Measurements from ENCODE around the gene NRAP.

NRAP gene

DNA sequence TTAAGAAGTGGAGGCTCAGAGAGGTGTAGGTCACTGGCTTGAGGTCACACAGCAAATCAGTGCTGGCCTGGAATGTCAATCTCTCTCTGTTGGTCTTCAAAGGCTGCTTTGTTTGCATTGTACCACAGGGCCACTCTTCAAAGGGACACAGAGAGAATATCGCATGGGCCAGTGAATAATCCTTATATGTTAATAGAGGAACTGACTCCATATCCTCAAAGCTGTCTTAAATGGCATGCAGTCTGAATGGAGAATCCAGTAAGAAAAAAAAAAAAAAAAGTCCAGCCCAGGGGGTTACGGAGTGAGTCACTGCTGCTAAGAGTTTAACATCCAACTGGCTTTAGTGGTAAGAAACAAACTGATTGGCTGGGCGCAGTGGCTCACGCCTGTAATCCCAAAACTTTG, 54.1 kb downstream of the NRAP start:
- no peak for DNase-seq (ENCODE audit: low spot score)

DNA sequence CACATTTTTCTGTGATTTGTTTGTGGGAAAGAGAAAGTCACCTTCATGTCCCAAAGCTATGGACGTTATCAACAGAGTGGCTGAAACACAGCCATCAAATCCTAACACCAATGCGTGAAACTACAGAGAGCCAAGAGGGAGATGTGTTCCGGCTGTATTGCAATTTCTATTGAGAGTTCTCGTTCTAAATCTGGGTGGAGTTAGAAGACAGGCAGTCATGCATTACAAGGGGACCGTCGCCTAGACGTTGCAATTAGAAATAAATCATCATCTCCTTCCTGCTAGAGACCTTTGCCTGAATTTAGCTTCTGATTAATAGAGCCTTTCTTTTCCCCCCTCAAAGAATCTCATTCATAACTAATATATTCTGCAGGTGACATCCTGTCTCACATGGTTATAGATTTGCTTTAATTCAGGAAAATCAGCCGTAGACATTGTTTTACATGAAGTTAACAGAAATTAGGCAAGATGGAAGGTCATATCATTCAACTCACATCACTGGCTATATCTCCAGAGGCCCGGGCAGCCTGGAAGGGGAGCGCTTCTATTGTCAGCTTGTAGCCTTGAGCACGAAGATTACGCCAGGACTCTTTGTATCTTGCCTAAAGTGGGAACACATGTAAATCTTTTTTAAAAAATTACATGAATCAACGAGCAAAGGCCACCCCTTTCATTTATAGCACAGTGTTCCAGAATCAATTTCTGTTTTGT, 58.4 kb downstream of the NRAP start:
- no peak for DNase-seq (ENCODE audit: low spot score)

DNA sequence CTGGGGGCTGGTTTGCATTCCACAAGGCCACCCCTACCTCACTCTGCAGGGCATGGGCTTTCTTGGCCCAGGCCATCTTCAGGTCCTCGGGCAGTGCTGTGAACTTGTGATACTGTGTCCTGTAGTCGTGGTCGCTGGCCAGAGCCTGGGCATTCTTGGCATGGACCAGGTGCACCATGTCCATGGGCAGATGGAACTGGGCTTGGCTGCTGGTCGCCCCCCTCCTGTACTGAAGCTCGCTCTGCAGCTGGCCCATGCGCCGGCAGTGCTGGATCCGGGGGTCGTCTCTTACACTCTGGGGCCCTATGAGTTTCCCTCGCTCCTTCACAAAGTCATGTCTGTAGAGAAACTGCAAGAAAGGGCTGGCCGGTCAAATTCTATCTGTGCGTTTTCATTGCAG, 59.3 kb downstream of the NRAP start:
- no peak for DNase-seq (ENCODE audit: low spot score)

DNA sequence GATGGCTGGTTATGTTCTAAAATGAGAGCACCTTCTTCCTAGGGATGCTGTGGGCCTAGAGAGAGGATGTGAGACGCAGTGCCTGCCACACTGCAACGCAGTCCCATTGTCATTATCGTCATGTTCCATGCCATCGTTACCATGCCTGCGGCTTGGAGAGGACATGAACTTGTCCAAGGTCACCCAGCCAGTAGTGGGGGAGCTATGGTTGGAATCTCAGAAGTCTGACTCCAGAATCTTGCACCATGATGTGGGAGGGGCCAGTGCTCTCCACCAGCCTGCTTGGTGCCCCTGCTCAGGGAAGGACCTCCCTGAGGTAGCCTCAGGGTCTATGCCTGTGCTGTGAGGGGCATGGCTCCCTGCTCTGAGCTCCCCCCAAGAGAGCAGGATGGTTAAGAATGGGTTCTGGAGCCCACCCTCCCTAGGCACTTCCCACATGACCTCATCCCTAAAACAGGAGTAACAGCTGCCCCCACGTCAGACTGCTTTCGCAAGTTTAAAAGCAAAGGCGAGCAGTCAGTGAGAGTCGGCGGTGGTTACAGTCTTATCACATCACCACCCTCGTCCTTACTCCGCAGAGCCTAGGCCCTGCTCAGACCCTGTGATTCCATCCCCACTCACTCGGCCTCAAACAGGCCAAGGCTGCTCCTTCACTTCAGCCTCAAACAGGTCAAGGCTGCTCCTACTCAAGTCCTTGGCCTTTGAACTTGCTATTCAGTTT, 60.6 kb downstream of the NRAP start:
- no peak for DNase-seq (ENCODE audit: low spot score)

DNA sequence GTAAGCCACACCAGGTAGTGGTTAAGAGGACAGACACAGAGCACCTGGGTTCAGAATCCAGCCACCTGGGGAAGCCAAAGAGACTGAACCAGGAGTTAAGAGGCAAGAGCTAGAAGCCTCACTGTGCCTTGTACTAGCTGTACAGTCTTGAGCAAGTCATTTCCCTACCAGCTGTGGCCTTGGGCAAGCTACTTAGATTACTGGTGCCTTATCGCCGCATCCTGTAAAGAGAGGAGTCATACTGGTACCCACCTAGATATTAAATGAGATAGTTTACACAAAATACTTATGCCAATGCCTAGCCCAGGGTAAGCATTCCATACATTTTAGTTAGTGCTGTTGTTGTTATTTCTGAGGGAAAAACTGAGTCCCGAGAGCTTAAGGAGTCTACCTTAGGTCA, 63.3 kb downstream of the NRAP start:
- DNase-seq (ENCODE audit: low spot score), result no peak

DNA sequence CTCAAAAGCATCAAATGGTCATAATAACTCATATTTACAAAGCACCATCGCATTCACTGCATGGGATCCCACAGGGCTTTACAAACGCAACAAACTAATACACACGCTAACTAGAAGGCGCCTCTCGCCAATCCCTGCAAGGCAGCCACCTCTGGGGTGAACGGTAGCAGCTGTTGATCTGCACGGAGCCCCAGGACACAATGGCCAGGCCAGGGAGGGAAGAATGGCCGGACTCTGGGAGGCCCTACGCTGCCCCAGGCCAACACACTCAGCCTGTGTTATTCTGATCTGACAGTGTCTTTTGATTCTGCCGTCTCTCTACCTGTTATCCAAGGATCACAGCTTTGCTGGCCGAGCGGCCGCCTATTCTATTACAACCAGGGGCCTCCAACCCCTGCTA, 69.2 kb downstream of the NRAP start:
- DNase-seq (ENCODE audit: low spot score), result no peak

DNA sequence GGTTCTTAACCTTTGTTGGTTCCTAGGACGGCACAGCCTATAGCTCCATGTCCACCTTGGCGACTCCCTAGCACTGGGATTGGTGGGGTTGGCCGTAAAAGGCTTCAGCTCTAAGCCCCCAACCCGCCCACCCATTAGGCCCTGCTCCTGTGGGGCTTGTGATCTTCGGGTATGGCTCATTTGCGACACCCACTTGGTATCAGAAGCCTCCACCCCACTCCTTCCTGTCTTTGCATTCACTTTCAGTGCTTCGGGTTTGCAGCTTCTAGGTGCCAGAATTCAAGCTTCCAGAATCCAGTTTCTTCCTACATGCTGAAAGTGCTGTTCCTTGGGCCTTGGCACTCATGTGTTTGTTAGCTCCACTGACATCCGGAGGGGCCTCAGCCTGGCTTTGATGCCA, 71.5 kb downstream of the NRAP start:
- no peak for DNase-seq (ENCODE audit: low spot score)

DNA sequence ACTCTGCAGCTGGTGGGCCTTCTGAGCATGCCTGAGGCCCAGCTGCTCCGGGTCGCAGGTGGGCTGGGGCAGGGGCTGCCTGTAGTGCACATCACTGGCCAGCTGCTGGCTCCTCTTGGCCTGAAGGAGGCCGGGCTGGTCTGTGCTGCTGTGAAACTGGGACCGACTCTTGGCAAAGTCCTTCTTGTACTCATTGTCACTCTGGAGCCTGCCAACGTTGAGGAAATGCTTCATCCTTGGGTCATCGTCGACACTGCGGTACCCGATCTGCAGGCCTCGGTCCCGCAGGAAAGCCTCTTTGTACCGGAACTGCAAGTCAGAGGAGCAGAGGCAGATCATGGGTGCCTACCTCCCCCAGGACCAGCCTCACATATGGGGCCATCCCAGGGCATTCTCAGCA, 73.3 kb downstream of the NRAP start:
- no peak for DNase-seq (ENCODE audit: low spot score)

DNA sequence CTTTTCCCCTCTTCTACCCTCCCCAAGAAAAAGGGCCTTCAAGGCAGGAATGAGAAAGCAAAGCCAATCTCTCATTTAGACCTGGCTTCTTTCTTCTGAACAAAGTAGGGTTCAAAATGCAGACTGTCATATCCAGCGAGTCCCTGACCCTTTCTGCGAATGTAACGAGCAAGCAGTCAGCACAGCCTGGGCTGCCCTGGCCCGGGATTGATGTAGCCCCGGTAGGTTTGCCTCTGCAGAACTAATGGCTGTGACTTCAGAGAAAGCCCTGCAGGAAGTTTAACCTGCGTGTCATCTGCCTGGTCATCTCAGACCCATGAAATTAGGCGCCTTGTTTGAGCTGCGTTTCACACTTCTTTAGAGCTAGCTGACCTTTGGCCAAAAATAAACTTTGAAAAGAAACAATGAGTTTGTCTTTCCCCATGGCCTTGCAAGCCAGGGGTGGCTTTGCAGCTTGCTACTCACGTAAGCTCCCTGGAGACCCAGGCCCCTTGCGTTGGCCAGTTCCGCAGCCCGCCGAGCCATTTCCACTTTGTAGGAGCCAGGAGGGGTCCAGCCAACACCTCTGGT, 74.6 kb downstream of the NRAP start:
- DNase-seq (ENCODE audit: low spot score), result no peak

DNA sequence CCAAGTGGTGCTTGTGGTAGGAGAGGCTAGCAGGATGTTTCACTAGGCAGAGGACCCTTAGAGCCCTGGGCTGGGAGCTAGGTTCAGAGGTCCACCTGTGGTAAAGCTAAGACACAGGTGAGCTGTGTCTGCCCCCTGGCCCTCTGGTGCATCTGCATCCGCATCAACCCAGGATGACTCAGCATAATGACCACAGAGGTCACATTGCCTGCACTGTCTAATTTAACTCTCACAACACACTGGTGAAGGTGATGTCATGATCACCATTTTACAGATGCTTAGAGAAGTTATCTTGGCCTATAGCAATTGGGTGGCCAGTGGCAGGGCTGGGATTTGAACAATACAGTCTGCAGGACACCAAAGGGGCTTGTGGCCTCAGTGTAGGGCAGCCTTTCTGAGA, 77.9 kb downstream of the NRAP start:
- DNase-seq (ENCODE audit: low spot score), result no peak

DNA sequence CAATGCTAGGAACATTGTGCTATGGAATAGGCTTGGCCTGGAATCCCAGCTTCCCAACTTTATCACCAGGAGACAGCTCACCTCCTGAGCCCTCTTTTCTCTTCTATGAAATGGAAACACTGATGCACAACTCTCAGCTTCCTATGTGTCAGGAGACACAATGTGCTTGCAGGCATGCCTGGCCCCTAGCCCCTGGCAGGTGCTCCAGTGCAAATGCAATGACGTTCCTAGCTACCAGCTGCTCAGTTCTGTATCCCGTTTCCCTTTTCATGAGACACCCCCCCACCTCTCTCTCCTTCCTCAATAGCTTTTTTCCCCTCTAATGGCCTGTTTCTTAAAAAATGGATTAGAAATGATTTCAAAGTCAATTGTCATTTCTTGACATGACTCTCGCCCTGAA, 80.3 kb downstream of the NRAP start:
- DNase-seq (ENCODE audit: low spot score), result no peak

DNA sequence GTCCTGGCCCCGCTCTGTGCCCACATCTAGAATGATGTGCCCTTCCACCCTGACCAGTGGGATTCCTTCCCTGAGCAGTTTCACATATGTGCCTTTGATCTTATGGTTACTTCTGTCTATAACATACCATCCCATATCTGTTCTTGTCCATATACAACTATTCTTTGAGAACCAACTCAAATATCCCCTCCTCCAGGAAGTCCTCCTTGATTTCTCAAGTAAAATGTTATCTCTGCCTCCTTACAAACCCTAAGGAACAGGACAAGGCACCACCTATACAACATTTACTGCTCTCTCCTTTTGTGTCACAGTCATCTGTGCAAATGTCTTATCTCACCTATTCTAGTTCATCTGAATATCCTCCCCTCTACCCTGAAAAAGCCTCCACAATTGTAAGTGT, 82.7 kb downstream of the NRAP start:
- DNase-seq (ENCODE audit: low spot score), result no peak

DNA sequence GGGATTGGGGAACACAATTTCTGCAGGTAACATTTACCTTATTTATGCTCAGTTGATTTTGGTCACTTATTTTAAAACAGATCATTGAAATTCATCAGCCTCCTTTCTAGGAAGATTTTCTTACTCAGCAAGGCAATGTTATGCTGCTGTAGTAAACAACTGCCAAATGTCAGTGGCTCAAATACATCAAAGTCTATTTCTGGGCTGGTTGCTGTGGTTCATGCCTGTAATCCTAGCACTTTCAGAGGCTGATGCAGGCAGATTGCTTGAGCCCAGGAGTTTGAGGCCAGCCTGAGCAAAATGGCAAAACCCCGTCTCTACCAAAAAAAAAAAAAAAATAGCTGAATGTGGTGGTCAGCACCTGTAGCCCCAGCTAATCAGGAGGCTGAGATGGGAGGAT, 85.1 kb downstream of the NRAP start:
- no peak for DNase-seq (ENCODE audit: low spot score)

DNA sequence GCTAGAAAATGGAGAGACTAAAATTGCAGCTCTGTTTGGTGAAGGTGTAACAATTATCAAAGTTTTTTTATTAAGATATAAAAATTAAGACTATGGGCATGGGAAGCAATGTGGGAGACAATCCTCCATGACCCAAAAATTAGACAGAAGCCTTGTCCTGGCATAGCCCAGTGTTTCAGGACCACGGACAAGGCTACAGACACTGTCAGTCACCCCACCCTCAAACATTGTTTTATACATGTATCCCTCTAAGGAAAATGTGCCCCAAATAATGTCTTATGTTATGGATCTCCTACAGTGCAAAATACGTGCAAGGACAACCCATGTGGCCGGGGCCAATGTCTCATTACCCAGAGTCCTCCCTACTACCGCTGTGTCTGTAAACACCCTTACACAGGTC, 87.0 kb downstream of the NRAP start:
- DNase-seq (ENCODE audit: low spot score), result no peak

DNA sequence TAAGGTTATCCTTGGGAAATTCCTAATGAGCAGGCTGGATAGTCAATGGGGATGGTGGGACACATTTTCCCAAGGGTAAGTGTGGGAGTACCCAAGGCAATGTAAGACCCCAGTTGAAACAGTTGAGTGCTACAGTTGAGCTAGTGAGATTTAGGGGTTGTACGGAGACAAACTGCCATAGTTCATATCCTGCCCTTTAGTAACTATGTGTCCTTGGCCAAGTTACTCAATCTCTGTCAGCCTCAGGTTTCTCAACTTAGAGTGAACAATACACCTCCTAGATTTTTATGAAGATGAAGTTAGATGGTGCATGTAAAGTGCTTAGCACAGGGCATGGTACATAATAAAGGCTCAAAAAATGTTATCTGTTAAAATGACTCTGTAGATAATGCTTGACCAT, 90.5 kb downstream of the NRAP start:
- DNase-seq (ENCODE audit: low spot score), result no peak

DNA sequence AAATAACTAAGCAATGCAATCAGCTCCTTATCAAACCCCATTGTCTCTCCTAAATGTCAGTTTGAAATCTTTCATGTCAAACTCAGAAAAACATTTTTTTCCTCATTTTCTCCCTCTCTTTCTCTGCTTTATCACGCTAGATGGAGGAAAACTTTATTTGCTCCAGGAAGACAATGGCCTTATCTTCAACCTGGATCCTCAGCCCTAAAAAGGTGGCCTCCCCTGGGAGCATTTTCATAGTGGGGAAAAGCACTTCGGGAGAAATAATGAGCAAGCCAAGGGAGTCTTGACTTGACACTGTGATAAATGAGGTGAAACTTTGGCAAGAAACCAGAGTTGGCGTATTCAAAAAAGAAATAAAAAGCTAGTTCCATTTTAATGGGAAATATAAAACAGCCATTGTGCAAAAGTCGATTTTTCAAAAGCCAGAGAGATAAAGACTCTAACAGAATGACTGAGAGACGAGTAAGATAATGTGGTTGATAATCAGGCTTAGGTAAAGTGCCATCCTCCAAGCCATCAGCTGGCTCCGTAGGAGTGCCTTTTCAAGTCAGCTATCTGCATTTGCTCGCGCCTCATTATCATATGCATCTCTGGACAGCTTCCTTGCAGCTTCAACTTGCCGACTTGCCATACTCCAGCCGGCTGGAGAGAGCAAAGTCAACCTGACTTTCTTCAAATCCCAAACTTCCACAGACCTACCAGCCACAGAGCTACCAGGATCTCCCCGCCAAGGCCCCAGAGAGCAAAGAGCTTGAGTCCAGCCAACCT, 91.1 kb downstream of the NRAP start:
- no peak for DNase-seq (ENCODE audit: low spot score)

DNA sequence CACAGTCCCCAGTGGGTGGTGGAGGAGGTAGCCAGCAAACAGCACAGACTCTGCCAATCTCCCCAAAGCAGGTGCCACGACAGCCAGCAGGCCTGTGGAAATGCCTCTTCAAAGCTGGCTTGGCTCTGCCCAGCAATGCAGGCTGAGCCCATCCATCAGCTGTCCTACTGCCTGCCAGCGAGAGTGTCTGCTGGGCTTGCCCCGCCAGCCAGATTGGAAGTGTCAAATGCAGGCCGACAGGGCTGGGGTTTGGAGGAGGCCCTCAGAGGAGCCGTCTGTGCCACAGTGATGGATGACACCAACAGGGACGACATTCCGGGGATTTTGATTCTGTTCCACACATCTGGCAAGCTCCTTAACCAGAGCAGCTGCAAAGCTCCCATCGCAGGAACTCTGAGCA, 94.3 kb downstream of the NRAP start:
- DNase-seq (ENCODE audit: low spot score), result no peak

DNA sequence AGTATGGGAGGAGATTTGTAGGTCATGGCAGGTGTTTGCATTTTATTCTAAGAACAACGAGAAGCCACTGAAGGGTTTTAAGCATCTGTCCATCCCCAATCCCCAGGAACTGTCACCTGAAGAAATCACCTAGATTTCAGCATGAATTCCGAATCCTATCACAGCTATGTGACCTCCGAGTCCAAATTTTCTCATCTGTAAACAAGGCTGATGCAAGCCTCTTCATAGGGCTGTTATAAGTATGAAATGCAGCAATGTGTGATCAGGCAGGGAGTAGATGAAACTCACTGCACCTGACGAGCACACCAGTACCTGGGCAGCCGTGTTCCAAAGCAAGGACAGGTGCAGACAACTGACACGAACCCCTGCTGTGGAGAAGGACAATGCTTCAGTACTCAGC, 97.0 kb downstream of the NRAP start:
- DNase-seq (ENCODE audit: low spot score), result no peak

DNA sequence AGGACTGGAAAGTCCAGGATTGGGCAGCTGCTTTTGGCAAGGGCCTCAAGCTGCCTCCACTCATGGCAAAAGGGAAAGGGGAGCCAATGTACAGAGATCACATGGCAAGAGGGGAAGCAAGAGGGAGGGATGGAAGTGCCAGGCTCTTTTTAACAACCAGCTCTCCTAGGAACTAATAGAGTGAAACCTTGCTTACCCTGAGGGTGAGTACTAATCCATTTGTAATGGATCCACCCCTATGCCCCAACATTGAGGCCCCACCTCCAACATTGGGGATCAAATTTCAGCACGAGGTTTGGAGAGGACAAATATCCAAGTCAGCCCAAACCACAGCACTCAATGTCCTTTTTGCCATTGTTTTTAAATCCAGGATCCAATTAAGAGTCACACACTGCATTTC, 98.5 kb downstream of the NRAP start:
- DNase-seq (ENCODE audit: low spot score), result no peak

DNA sequence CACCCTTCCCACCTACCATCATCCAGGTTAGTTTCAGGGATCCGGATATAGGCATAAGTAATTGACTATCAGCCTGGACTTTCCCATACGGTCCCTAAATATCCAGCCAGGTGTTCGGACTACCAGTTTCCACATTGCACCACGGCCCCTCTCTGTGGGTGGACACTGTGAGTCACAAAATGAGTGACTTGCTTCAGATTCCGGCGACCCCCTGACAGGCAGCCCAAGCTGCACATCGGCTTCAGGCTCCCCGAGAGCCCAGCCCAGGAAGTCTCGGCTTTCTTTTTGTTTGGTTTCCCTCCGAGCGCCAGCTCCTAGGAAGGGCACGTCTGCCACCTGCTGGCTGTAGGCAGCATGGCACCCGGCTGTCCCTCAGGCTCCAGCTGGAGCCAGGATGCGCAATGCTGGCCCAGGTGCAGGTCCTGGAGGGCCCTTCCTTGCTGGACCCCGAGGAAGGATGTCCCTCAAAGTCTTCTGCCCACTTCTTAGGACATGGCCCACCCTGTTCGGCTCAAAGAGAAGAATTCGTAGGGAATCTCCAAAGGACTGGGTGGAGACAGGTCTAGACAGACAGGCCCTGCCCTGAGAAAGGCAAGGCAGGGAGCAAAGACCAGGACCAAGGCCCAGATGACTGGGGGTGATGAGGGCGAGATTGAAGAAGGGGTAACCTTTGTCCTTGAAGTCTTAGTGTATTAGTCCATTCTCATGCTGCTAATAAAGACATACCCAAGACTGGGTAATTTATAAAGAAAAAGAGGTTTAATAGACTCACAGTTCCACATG, 100.3 kb downstream of the NRAP start:
- peak; percentile 44 for DNase-seq (ENCODE audit: low spot score)

DNA sequence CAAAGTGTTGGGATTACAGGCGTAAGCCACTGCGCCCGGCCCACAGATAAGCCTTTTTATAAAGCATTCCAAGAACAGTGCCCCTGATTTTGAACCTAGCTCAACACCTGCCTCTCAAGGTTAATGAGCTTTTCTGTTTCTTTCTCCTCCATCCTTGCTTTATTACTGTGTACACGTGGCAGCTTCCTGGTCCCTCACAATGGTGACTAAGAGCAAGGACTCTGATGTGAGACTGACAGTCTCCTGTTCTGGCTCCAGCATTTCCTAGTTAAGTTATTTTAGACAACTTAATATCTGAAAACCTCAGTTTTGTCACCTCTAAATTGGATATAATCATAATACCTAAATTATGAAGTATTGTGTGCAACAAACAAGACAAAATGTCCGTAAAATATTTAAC, 101.1 kb downstream of the NRAP start:
- DNase-seq (ENCODE audit: low spot score), result no peak

DNA sequence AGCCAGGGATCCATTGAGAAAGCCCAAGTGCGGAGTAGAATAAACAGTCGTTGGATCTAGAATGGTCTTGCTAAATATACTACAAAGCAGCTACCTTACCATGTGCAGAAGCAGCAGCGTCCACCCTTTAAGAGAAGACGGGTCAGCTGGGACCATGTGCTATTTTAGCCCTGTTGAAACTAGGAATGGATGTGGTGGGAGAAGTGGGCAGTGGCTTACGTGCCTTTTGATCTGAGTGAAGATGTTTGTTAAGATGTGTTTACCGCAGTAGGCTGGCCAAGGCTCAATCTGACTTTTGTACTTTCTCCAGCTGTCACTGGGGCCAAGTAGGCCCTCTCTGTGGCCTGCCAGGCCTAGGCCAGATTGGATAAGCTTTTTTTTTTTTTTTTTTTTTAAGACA, 101.8 kb downstream of the NRAP start:
- no peak for DNase-seq (ENCODE audit: low spot score)
